Central memory CD8-positive, alpha-beta T cell (primary cell): ENCODE results near the gene SUMO1.

Source experiments
- ATAC-seq: fragments of 150-1000 bp; cut with Tn5 transposase; replicated peaks from 2 replicates; pipeline ENCODE4 v1.10.0; 2022; ENCODE audit warnings: mild to moderate bottlenecking, moderate FRiP score, moderate number of reproducible peaks; ENCODE audit not compliant: poor library complexity, severe bottlenecking; ENCODE audit errors: extremely low read depth
- DNase-seq, 2 donors: peaks; one replicate each; pipeline ENCODE4 v3.0.0; 2021; ENCODE audit warnings: low spot score in 2 of 2
- H3K27ac Mint-ChIP-seq: one replicate; pipeline ENCODE4 v1.8.0; 2022; ENCODE audit warnings: low read depth, mild to moderate bottlenecking, moderate library complexity, mixed read lengths
- H3K27me3 Mint-ChIP-seq: one replicate; pipeline ENCODE4 v1.8.0; 2022; ENCODE audit warnings: mixed read lengths
- H3K36me3 Mint-ChIP-seq: one replicate; pipeline ENCODE4 v1.8.0; 2022; ENCODE audit warnings: mild to moderate bottlenecking, moderate library complexity, mixed read lengths; ENCODE audit not compliant: insufficient read depth
- H3K4me1 Mint-ChIP-seq: one replicate; pipeline ENCODE4 v1.8.0; 2022; ENCODE audit warnings: mixed read lengths
- H3K4me3 Mint-ChIP-seq: one replicate; pipeline ENCODE4 v1.8.0; 2022; ENCODE audit warnings: mild to moderate bottlenecking, moderate library complexity, mixed read lengths
- H3K9me3 Mint-ChIP-seq: one replicate; pipeline ENCODE4 v1.8.0; 2022; ENCODE audit warnings: mixed read lengths

SUMO1 gene

GRCh38 chr2:202161151-202161835 is 77.1 kb downstream of the SUMO1 start:
- no peak for ATAC-seq
- H3K9me3 Mint-ChIP-seq: no peaks in the 10 kb centered on the region
- H3K4me3 Mint-ChIP-seq: no peak overlapping the region
- no peak for DNase-seq
- no peaks in the 10 kb centered on the region for H3K36me3 Mint-ChIP-seq
- no peaks in the 10 kb centered on the region for H3K4me1 Mint-ChIP-seq
- no peaks in the 10 kb centered on the region for H3K27me3 Mint-ChIP-seq
- no peak overlapping the region for H3K27ac Mint-ChIP-seq

GRCh38 chr2:202158796-202159195 is 79.6 kb downstream of the SUMO1 start:
- Mint-ChIP-seq H3K27ac (no peak overlapping the region), H3K27me3 (peaks cover 21% of the 10 kb centered on the region), H3K9me3 (no peaks in the 10 kb centered on the region), H3K4me3 (no peak overlapping the region), H3K36me3 (no peaks in the 10 kb centered on the region), H3K4me1 (no peaks in the 10 kb centered on the region)
- no peak for ATAC-seq
- no peak for DNase-seq

- Mint-ChIP-seq H3K36me3 (no peaks in the 10 kb centered on the region), H3K4me1 (no peaks in the 10 kb centered on the region), H3K27me3 (peaks cover 22% of the 10 kb centered on the region), H3K9me3 (no peaks in the 10 kb centered on the region), H3K4me3 (no peak overlapping the region), H3K27ac (no peak overlapping the region)
- ATAC-seq (no peak), DNase-seq (no peak)
Observed at GRCh38 chr2:202157211-202157990, 81.0 kb downstream of the SUMO1 start.
